Uterus (tissue), 2 donors: ENCODE results near the gene PSMD14.

ENCODE experiments used
- POLR2A ChIP-seq, 2 donors: fragments of 450-650 bp; IDR thresholded peaks; one replicate each; pipeline ENCODE4 v1.6.1; 2016; ENCODE audit warnings: antibody characterized with exemption in 2 of 2, mild to moderate bottlenecking in 1 of 2, moderate library complexity in 1 of 2
- TF ChIP-seq, protein P1 (sequence below), 4 experiments: fragments of 200-600 bp in 2 of 4; fragments of 450-650 bp in 2 of 4; sonication (generic) in 2 of 4; IDR thresholded peaks; one replicate each; pipeline ENCODE4 v1.5.1; 2016 to 2019; ENCODE audit warnings: antibody characterized with exemption in 4 of 4, mild to moderate bottlenecking in 2 of 4, moderate library complexity in 1 of 4

DNA sequence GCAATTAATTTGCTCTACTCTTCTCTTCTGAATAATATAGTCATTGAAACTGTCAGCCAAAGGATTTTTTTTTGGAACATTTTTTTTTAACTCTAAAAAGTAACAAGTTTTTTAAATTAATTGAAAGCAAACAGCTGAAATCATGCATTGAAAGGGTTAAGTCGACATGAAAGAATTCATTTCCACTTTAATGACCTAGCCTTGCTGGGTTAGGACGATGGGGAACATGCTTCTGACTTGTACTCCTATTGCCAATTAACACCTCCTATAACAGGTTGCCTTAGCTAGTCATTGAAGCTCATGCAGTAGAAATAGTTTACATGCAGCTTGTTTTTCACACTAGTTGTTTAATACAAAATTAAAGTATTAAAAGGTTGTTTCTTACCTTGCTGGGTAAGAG is 47.8 kb downstream of the PSMD14 start:
- no peak for TF ChIP-seq POLR2A (IDR thresholded peaks at IDR 0.05)
- TF ChIP-seq, protein P1, sequence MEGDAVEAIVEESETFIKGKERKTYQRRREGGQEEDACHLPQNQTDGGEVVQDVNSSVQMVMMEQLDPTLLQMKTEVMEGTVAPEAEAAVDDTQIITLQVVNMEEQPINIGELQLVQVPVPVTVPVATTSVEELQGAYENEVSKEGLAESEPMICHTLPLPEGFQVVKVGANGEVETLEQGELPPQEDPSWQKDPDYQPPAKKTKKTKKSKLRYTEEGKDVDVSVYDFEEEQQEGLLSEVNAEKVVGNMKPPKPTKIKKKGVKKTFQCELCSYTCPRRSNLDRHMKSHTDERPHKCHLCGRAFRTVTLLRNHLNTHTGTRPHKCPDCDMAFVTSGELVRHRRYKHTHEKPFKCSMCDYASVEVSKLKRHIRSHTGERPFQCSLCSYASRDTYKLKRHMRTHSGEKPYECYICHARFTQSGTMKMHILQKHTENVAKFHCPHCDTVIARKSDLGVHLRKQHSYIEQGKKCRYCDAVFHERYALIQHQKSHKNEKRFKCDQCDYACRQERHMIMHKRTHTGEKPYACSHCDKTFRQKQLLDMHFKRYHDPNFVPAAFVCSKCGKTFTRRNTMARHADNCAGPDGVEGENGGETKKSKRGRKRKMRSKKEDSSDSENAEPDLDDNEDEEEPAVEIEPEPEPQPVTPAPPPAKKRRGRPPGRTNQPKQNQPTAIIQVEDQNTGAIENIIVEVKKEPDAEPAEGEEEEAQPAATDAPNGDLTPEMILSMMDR (IDR thresholded peaks at IDR 0.05): no peak
